GM13977 (cell line): ENCODE results near the gene NSG2.

ENCODE experiments used
- DNase-seq: peaks from one replicate; pipeline ENCODE4 v3.0.0; 2012; ENCODE audit warnings: low spot score
- in situ Hi-C: fragments of 300-500 bp; cut with MboI; formaldehyde crosslinking; loops from one replicate; pipeline ENCODE4 v1.12.0; 2022; ENCODE audit warnings: low sequenced_read_pairs, low pct_unique_long_range_greater_than_20kb, mixed read lengths, inconsistent platforms; ENCODE audit not compliant: unreplicated experiment
- TF ChIP-seq, protein P1 (sequence below): IDR thresholded peaks from 2 replicates; pipeline ENCODE4 v1.5.1; 2012; ENCODE audit warnings: mild to moderate bottlenecking, control low read depth; ENCODE audit not compliant: insufficient read depth; ENCODE audit errors: extremely low read depth, missing control alignments

NSG2 gene

DNA sequence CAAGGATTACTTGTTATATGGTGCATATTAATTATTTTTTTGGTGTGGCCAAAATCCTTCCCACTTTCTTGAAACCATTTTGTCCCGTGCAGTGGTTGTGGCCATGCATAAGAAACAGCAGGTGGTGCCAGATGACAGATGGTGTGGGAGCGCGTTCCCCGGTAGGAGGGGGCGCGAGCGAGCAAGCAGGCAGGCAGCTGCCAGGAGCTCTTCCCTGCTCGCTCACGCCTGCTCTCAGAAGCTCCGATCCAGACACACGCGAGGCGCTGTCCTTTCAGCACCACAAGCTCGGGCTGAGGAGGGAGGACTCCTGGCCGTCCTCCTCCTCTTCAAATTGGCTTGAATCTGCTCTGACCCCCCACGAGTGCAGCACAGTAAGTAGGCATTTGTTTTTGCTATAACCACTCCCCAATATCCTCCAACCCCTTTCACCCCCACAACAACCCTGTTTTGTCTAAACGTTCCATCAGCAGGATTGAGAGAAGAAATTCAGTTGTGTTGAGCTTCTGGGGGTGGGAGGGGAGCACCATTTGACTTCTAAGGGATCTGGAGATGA lies at the start of gene NSG2:
NSG2 (plus strand) TSS at position 237 of the 556 bp plus-strand sequence. CDS start 1,050 bp downstream, outside the sequence.
- in situ Hi-C loops, result no loop called here
- TF ChIP-seq, protein P1, sequence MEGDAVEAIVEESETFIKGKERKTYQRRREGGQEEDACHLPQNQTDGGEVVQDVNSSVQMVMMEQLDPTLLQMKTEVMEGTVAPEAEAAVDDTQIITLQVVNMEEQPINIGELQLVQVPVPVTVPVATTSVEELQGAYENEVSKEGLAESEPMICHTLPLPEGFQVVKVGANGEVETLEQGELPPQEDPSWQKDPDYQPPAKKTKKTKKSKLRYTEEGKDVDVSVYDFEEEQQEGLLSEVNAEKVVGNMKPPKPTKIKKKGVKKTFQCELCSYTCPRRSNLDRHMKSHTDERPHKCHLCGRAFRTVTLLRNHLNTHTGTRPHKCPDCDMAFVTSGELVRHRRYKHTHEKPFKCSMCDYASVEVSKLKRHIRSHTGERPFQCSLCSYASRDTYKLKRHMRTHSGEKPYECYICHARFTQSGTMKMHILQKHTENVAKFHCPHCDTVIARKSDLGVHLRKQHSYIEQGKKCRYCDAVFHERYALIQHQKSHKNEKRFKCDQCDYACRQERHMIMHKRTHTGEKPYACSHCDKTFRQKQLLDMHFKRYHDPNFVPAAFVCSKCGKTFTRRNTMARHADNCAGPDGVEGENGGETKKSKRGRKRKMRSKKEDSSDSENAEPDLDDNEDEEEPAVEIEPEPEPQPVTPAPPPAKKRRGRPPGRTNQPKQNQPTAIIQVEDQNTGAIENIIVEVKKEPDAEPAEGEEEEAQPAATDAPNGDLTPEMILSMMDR, result peak; percentile 80
- peak; percentile 64 for DNase-seq

DNA sequence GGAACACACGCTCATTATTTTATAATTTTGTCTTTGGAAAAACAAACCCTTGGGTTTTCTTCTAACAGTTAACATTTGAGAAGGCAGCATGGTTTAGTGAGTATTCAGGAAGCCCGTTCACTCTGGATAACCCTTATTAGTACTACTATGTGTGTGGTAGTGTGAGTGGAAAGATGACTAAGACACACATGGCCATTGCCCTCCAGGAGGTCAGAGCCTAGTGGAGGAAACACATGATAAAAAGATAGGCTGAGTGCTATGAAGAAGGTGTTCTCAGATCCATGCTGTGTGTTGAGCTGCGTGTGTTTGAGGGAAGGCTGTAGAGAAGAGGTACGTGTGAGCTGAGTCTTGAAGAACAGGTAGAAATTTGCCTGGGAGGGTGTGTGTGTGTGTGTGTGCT lies 48.2 kb upstream of the NSG2 start:
- in situ Hi-C loops, result no loop called here

DNA sequence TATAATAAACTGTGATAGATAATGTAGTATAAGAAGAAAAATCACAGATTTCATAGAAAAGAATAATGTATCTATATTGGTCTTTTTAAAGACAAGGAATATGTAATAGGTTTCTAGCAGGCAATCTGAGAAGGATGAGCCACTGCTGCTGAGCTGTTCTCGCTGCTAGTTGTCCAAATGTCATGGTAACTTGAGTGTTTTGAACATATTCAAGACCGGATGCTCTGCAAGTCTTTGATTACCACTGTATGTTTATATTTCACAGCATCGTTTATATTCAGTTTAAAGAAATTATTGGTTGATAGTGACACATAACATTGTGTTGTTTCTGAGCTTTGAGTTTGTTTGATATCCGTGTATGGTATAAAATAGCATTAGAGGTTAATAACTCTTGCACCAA lies 47.0 kb upstream of the NSG2 start:
- TF ChIP-seq, protein P1, result no peak
- no peak for DNase-seq
- in situ Hi-C loops, result no loop called here

More for the DNA sequence above, 48.2 kb upstream of the NSG2 start:
- DNase-seq, result no peak
- TF ChIP-seq, protein P1, result no peak

DNA sequence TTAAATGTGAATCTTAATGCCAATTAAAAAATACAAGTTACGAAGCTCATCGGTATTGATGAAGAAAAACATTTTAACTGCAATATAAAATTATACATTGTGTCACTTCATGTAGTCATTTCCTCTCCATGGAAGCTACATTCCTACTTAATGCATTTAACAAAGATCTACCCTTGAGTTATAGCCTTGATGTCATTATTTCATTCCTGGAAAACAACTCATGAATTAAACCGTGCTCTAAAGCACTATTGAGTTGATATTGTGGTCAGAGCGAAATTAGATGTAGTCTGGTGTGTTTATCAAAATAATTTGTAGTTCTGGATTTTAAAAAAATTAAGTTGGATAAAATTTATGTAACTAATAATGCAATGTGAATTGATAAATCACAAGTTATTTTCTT lies 45.4 kb upstream of the NSG2 start:
- TF ChIP-seq, protein P1, result no peak
- in situ Hi-C loops, result no loop called here
- DNase-seq, result no peak

DNA sequence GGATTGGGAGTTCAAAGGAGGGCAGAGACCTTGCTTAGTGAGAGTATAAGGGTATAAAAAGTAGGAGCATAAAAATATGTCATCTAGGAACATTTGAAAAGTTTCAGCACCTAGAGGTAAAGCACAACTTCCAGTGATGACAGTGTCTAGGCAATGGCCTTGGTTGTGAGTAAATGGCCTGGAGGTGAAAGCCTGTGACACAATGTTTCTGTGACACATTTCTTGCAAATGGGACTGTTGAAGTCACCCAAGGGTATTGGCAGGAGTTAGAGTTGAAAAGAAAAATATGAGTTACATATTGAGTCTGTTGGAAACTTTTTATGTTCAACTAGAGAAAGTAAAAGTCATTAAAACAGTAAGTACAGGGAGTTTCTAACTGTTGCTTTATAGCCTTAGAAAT lies 41.7 kb upstream of the NSG2 start:
- in situ Hi-C loops, result no loop called here
- TF ChIP-seq, protein P1, result no peak
- no peak for DNase-seq

DNA sequence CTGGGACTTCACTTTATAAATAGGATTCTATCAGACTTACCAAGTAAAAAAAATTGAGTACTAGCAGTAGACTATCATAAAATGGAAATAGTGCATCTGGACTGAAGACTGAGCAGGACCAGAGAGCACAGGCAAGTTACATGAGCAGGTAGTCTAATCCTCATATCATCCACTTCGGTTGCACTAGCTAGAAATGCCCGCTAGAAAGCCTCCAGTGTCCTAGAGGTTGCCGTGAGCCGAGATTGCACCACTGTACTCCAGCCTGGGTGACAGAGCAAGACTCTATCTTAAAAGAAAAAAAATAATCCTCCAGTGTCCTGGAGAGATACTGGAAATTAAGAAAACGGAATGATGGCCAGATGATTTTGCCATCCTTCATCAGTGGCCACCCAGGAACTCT lies 36.6 kb upstream of the NSG2 start:
- in situ Hi-C loops, result no loop called here

More for the DNA sequence above, 36.6 kb upstream of the NSG2 start:
- DNase-seq, result no peak
- TF ChIP-seq, protein P1, result no peak
